Hepatocyte (in vitro differentiated cells): ENCODE data around the gene PCBP3.

Experiments
- EZH2 ChIP-seq: fragments of 200-600 bp; sonication (generic); IDR thresholded peaks from 2 replicates; pipeline ENCODE4 v1.6.1; 2016; ENCODE audit warnings: antibody characterized with exemption, mild to moderate bottlenecking, borderline replicate concordance
- TF ChIP-seq, protein P1 (sequence below): fragments of 200-600 bp; sonication (generic); IDR thresholded peaks from 2 replicates; pipeline ENCODE4 v1.5.1; 2016; ENCODE audit warnings: antibody characterized with exemption, mild to moderate bottlenecking; ENCODE audit not compliant: poor library complexity

DNA sequence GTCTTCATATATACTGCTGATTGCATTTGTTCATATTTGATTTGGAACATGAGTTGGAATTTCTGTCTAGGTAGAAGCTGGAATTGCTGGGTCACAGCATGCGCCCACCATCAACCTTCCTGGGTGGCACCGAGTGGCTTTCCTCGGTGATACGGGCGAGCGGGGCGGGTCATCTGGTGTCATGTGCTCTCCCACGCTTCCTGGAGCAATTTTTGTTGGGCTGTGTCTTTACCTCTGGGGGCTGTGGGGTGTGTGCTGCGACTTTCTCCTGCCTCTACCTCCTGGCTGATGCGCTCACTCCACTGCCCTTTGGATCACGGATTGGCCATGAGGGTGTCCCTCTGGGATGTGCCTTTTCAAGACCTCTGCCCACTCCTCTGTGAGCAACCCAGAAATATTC lies 229.4 kb downstream of the PCBP3 start:
- TF ChIP-seq, protein P1, sequence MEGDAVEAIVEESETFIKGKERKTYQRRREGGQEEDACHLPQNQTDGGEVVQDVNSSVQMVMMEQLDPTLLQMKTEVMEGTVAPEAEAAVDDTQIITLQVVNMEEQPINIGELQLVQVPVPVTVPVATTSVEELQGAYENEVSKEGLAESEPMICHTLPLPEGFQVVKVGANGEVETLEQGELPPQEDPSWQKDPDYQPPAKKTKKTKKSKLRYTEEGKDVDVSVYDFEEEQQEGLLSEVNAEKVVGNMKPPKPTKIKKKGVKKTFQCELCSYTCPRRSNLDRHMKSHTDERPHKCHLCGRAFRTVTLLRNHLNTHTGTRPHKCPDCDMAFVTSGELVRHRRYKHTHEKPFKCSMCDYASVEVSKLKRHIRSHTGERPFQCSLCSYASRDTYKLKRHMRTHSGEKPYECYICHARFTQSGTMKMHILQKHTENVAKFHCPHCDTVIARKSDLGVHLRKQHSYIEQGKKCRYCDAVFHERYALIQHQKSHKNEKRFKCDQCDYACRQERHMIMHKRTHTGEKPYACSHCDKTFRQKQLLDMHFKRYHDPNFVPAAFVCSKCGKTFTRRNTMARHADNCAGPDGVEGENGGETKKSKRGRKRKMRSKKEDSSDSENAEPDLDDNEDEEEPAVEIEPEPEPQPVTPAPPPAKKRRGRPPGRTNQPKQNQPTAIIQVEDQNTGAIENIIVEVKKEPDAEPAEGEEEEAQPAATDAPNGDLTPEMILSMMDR: no peak
- TF ChIP-seq EZH2: no peak
